Measurements from ENCODE around the gene NPR3.

NPR3 gene
- 0.20 to 0.62 reads per million in 2 donors for total RNA-seq

- DNase-seq = peak in 1 of 5 experiments; percentile 38
Observed at GRCh38 chr5:32710550-32711361, at the start of gene NPR3. TSS of gene NPR3 (plus strand) at chr5:32711321. CDS start at chr5:32711777, 456 bp downstream.

GRCh38 chr5:32664523-32664922 lies 46.6 kb upstream of the NPR3 start:
- DNase-seq = no peak

- no peak for DNase-seq
Observed at GRCh38 chr5:32668552-32668951, 42.6 kb upstream of the NPR3 start.

GRCh38 chr5:32673272-32673671 lies 37.8 kb upstream of the NPR3 start:
- DNase-seq = no peak

- no peak for DNase-seq
Observed at GRCh38 chr5:32677023-32677422, 34.1 kb upstream of the NPR3 start.

- no peak for DNase-seq
Observed at GRCh38 chr5:32678472-32678871, 32.6 kb upstream of the NPR3 start.

GRCh38 chr5:32679218-32679617 lies 31.9 kb upstream of the NPR3 start:
- DNase-seq = no peak

GRCh38 chr5:32680183-32680582 lies 30.9 kb upstream of the NPR3 start:
- DNase-seq = no peak

- DNase-seq = no peak
Observed at GRCh38 chr5:32683125-32683524, 28.0 kb upstream of the NPR3 start.

GRCh38 chr5:32684260-32684659 lies 26.9 kb upstream of the NPR3 start:
- DNase-seq = no peak

GRCh38 chr5:32686799-32687498 lies 24.2 kb upstream of the NPR3 start:
- no peak for DNase-seq

- no peak for DNase-seq
Observed at GRCh38 chr5:32687499-32687831, 23.7 kb upstream of the NPR3 start.

GRCh38 chr5:32690153-32690552 lies 21.0 kb upstream of the NPR3 start:
- no peak for DNase-seq

GRCh38 chr5:32690666-32691065 lies 20.5 kb upstream of the NPR3 start:
- no peak for DNase-seq

GRCh38 chr5:32692036-32692746 lies 18.9 kb upstream of the NPR3 start:
- no peak for DNase-seq

GRCh38 chr5:32703957-32704356 lies 7.2 kb upstream of the NPR3 start:
- no peak for DNase-seq

GRCh38 chr5:32707418-32707997 lies 3.6 kb upstream of the NPR3 start:
- DNase-seq = no peak

- peak in 1 of 5 experiments; percentile 12 for DNase-seq
Observed at GRCh38 chr5:32708949-32709348, 2.2 kb upstream of the NPR3 start.

- peak in 1 of 5 experiments; percentile 75 for DNase-seq
Observed at GRCh38 chr5:32709750-32710549, 1.2 kb upstream of the NPR3 start.

- DNase-seq = no peak
Observed at GRCh38 chr5:32711362-32711680, 200 bp downstream of the NPR3 start.

- peak in 1 of 5 experiments; percentile 19 for DNase-seq
Observed at GRCh38 chr5:32711681-32712480, 760 bp downstream of the NPR3 start.
